Amygdala (tissue), 56 donors: ENCODE data around the gene LRRC27.
A peak's percentile ranks its signal among the peaks of the same experiment; 100 is the strongest.

Experiments used
- DNase-seq, 56 donors: peaks; one replicate each; lab custom pipeline; 2025; lab: John Stamatoyannopoulos, UW

LRRC27 gene

GRCh38 chr10:132395704-132396493 is 63.9 kb downstream of the LRRC27 start:
- peak in 3 of 56 donors; percentile 31 to 54 (median 43) for DNase-seq

GRCh38 chr10:132396494-132397035 is 64.6 kb downstream of the LRRC27 start:
- peak in 4 of 56 donors; percentile 24 to 55 (median 38) for DNase-seq

GRCh38 chr10:132397036-132397541 is 65.1 kb downstream of the LRRC27 start, which contains the start of gene PWWP2B:
Gene PWWP2B (plus strand): TSS chr10:132397200. CDS start chr10:132397227, 27 bp downstream.
- DNase-seq = peak in 4 of 56 donors; percentile 24 to 58 (median 30)

- peak in 5 of 56 donors; percentile 25 to 62 (median 40) for DNase-seq
Observed at GRCh38 chr10:132397671-132398565, 65.9 kb downstream of the LRRC27 start.

GRCh38 chr10:132398566-132398991 is 66.6 kb downstream of the LRRC27 start:
- DNase-seq = no peak

- peak in 2 of 56 donors; percentile 28 to 36 for DNase-seq
Observed at GRCh38 chr10:132399117-132400035, 67.4 kb downstream of the LRRC27 start.

- DNase-seq = no peak
Observed at GRCh38 chr10:132400041-132400546, 68.1 kb downstream of the LRRC27 start.

- DNase-seq = no peak
Observed at GRCh38 chr10:132400547-132401151, 68.7 kb downstream of the LRRC27 start.

GRCh38 chr10:132401401-132402118 is 69.6 kb downstream of the LRRC27 start:
- DNase-seq = no peak

GRCh38 chr10:132402781-132403241 is 70.8 kb downstream of the LRRC27 start:
- DNase-seq = no peak

GRCh38 chr10:132403511-132404168 is 71.6 kb downstream of the LRRC27 start:
- no peak for DNase-seq

- DNase-seq = no peak
Observed at GRCh38 chr10:132404169-132404880, 72.3 kb downstream of the LRRC27 start.

GRCh38 chr10:132404911-132405462 is 73.0 kb downstream of the LRRC27 start:
- DNase-seq = no peak

GRCh38 chr10:132405463-132405991 is 73.5 kb downstream of the LRRC27 start:
- DNase-seq = no peak

GRCh38 chr10:132406181-132406580 is 74.2 kb downstream of the LRRC27 start:
- DNase-seq = no peak

- no peak for DNase-seq
Observed at GRCh38 chr10:132406750-132407149, 74.8 kb downstream of the LRRC27 start.
